MM.1S (cell line): ENCODE data around the gene DNM1.

Source experiments
- CTCF ChIP-seq: fragments of 300-600 bp; sonication (generic); IDR thresholded peaks from 2 replicates; pipeline ENCODE4 v1.5.1; 2016; ENCODE audit warnings: antibody characterized with exemption, low read length, mixed read lengths
- EZH2 ChIP-seq: fragments of 300-600 bp; sonication (generic); optimal IDR thresholded peaks from 2 replicates; pipeline ENCODE3; 2017; ENCODE audit warnings: low read depth, mild to moderate bottlenecking, antibody characterized with exemption, low read length, mixed read lengths

DNA sequence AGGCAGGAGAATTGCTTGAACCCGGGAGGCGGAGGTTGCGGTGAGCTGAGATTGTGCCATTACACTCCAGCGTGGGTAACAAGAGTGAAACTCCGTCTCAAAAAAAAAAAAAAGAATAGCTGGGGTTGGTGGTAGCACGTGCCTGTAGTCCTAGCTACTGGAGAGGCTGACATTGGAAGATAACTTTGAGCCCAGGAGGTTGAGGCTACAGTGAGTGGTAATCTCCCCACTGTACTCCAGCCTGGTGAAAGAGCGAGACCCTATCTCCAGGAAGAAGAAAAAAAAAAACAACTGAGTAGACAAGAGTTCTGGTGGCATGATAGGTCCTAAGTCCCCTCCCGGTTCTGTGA lies 46.4 kb downstream of the DNM1 start:
- TF ChIP-seq EZH2, result no peak
- no peak for TF ChIP-seq CTCF
